ENCODE data around the gene GNAT1. TPM values are rescaled to one million over a fixed set of nuclear protein-coding genes. Genes with fewer than 3 reads are reported as not detected.
A peak's percentile ranks its signal among the peaks of the same experiment; 100 is the strongest.

GNAT1 gene
- total RNA-seq, 1 experiment from 2014 or later, result 0.13 TPM

- H3K27ac Mint-ChIP-seq, result peak overlapping the region; percentile 91
- no peak overlapping the region for H3K4me3 Mint-ChIP-seq
- CTCF ChIA-PET, result no interaction called here
- H3K36me3 Mint-ChIP-seq, result peaks cover 17% of the 10 kb centered on the region
- peaks cover 62% of the 10 kb centered on the region for H3K4me1 Mint-ChIP-seq
- H3K9me3 Mint-ChIP-seq, result no peaks in the 10 kb centered on the region
- no peak for DNase-seq (ENCODE audit: low spot score)
- H3K27me3 Mint-ChIP-seq (ENCODE audit: low read depth), result no peaks in the 10 kb centered on the region
- TF ChIP-seq NFYB (CRISPR knock-in tag; conservative IDR thresholded peaks at IDR 0.05; ENCODE audit: low read depth), result no peak
- no peak for TF ChIP-seq TCF7 (CRISPR knock-in tag; IDR thresholded peaks at IDR 0.05; ENCODE audit: low read depth)
- TF ChIP-seq SMAD4 (CRISPR knock-in tag; IDR thresholded peaks at IDR 0.05), result no peak
- TF ChIP-seq, protein P1, sequence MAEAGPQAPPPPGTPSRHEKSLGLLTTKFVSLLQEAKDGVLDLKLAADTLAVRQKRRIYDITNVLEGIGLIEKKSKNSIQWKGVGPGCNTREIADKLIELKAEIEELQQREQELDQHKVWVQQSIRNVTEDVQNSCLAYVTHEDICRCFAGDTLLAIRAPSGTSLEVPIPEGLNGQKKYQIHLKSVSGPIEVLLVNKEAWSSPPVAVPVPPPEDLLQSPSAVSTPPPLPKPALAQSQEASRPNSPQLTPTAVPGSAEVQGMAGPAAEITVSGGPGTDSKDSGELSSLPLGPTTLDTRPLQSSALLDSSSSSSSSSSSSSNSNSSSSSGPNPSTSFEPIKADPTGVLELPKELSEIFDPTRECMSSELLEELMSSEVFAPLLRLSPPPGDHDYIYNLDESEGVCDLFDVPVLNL (CRISPR knock-in tag; IDR thresholded peaks at IDR 0.05; ENCODE audit: borderline replicate concordance, low read depth), result no peak
- TF ChIP-seq HMGXB4 (CRISPR knock-in tag; IDR thresholded peaks at IDR 0.05), result no peak
- TF ChIP-seq TEAD1 (CRISPR knock-in tag; IDR thresholded peaks at IDR 0.05), result no peak
- TF ChIP-seq, protein P2, sequence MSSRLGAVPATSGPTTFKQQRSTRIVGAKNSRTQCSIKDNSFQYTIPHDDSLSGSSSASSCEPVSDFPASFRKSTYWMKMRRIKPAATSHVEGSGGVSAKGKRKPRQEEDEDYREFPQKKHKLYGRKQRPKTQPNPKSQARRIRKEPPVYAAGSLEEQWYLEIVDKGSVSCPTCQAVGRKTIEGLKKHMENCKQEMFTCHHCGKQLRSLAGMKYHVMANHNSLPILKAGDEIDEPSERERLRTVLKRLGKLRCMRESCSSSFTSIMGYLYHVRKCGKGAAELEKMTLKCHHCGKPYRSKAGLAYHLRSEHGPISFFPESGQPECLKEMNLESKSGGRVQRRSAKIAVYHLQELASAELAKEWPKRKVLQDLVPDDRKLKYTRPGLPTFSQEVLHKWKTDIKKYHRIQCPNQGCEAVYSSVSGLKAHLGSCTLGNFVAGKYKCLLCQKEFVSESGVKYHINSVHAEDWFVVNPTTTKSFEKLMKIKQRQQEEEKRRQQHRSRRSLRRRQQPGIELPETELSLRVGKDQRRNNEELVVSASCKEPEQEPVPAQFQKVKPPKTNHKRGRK (CRISPR knock-in tag; IDR thresholded peaks at IDR 0.05; ENCODE audit: borderline replicate concordance), result no peak
- no peak for TF ChIP-seq NR2C2 (CRISPR knock-in tag; IDR thresholded peaks at IDR 0.05)
- no peak for TF ChIP-seq ESRRA (CRISPR knock-in tag; IDR thresholded peaks at IDR 0.05; ENCODE audit: borderline replicate concordance)
- TF ChIP-seq, protein P3, sequence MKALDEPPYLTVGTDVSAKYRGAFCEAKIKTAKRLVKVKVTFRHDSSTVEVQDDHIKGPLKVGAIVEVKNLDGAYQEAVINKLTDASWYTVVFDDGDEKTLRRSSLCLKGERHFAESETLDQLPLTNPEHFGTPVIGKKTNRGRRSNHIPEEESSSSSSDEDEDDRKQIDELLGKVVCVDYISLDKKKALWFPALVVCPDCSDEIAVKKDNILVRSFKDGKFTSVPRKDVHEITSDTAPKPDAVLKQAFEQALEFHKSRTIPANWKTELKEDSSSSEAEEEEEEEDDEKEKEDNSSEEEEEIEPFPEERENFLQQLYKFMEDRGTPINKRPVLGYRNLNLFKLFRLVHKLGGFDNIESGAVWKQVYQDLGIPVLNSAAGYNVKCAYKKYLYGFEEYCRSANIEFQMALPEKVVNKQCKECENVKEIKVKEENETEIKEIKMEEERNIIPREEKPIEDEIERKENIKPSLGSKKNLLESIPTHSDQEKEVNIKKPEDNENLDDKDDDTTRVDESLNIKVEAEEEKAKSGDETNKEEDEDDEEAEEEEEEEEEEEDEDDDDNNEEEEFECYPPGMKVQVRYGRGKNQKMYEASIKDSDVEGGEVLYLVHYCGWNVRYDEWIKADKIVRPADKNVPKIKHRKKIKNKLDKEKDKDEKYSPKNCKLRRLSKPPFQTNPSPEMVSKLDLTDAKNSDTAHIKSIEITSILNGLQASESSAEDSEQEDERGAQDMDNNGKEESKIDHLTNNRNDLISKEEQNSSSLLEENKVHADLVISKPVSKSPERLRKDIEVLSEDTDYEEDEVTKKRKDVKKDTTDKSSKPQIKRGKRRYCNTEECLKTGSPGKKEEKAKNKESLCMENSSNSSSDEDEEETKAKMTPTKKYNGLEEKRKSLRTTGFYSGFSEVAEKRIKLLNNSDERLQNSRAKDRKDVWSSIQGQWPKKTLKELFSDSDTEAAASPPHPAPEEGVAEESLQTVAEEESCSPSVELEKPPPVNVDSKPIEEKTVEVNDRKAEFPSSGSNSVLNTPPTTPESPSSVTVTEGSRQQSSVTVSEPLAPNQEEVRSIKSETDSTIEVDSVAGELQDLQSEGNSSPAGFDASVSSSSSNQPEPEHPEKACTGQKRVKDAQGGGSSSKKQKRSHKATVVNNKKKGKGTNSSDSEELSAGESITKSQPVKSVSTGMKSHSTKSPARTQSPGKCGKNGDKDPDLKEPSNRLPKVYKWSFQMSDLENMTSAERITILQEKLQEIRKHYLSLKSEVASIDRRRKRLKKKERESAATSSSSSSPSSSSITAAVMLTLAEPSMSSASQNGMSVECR (CRISPR knock-in tag; IDR thresholded peaks at IDR 0.05; ENCODE audit: borderline replicate concordance), result no peak
- no peak for TF ChIP-seq SP1 (CRISPR knock-in tag; conservative IDR thresholded peaks at IDR 0.05)
- no peak for TF ChIP-seq ZBTB21 (CRISPR knock-in tag; IDR thresholded peaks at IDR 0.05; ENCODE audit: borderline replicate concordance)
- TF ChIP-seq, protein P4, sequence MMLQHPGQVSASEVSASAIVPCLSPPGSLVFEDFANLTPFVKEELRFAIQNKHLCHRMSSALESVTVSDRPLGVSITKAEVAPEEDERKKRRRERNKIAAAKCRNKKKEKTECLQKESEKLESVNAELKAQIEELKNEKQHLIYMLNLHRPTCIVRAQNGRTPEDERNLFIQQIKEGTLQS (CRISPR knock-in tag; conservative IDR thresholded peaks at IDR 0.05), result no peak
- no peak for TF ChIP-seq SMAD3 (CRISPR knock-in tag; IDR thresholded peaks at IDR 0.05; ENCODE audit: borderline replicate concordance)
- TF ChIP-seq ZSCAN18 (CRISPR knock-in tag; IDR thresholded peaks at IDR 0.05), result no peak
- ATAC-seq, result no peak
- POLR2A ChIA-PET, result no interaction called here
These were observed 29.2 kb upstream of the GNAT1 start for GRCh38 chr3:50162034-50162883.
